ENCODE data around the gene ARHGEF9.
A peak's percentile ranks its signal among the peaks of the same experiment; 100 is the strongest.

The ARHGEF9 gene

DNA sequence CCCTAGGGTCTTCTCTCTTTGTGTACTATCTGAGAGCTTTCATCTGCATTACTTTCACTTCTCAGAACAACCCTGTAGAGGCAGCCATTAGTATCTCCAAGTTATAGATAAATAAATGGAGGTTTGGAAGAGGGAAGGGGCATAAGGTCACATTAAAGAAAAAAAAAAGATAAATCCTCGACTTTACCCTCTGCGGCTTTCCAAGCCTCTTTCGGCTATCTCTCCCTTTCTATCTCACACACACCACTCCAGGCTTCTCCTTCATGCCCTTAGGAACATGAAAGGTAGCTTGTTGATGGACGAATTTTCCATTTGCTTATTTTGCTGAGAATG, 660 bp upstream of the ARHGEF9 start:
- DNase-seq (ENCODE audit: low read depth): no peak
- TF ChIP-seq CTCF (conservative IDR thresholded peaks at IDR 0.05; ENCODE audit: control insufficient read depth, insufficient read depth, low read depth, low read length): no peak
- no peak overlapping the region for H3K4me3 ChIP-seq (ENCODE audit: control insufficient read depth, low read depth, low read length)

- DNase-seq (ENCODE audit: low read depth): no peak
- no peak for TF ChIP-seq CTCF (conservative IDR thresholded peaks at IDR 0.05; ENCODE audit: control insufficient read depth, insufficient read depth, low read depth, low read length)
- peak overlapping the region; percentile 20 for H3K4me3 ChIP-seq (ENCODE audit: control insufficient read depth, low read depth, low read length)
Observed at GRCh38 chrX:63784346-63784901, 590 bp downstream of the ARHGEF9 start.

DNA sequence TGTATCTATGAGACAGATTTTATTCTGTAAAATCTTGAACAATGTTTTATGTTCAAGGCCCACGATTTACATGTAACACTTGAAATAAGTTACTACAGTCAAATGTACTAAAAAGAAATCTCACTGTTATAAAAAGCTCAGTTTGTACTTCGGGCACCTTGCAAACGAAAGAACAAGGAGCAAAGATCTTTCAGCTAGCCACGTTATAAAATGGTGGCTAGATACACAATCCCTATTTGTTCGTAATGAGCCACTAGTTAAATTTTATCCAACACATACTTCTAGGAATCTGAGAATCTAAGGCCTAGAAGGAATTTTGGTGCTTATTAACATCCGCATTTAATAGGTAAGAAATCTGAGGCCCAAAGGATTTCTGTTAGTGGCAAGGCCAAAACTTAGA, 2.5 kb downstream of the ARHGEF9 start:
- no peak for DNase-seq (ENCODE audit: low read depth)
- TF ChIP-seq CTCF (conservative IDR thresholded peaks at IDR 0.05; ENCODE audit: control insufficient read depth, insufficient read depth, low read depth, low read length): no peak

DNA sequence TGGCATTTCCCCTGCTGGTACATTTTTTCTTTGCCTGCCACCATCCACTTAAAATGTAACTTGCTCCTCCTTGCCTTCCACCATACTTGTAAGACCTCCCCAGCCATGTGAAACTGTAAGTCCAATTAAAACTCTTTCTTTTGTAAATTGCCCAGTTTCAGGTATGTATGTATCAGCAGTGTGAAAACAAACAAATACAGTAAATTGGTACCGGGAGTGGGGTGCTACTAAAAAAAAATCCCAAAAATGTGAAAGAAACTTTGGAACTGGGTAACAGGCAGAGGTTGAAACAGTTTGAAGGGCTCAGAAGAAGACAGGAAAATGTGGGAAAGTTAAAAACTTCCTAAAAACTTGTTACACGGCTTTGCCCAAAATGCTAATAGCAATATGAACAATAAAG, 16.3 kb downstream of the ARHGEF9 start:
- TF ChIP-seq CTCF (conservative IDR thresholded peaks at IDR 0.05; ENCODE audit: control insufficient read depth, insufficient read depth, low read depth, low read length): no peak
- DNase-seq (ENCODE audit: low read depth): no peak
- no peak overlapping the region for H3K4me3 ChIP-seq (ENCODE audit: control insufficient read depth, low read depth, low read length)

More for the DNA sequence above, 2.5 kb downstream of the ARHGEF9 start:
- no peak overlapping the region for H3K4me3 ChIP-seq (ENCODE audit: control insufficient read depth, low read depth, low read length)

GRCh38 chrX:63765712-63766111, 19.3 kb downstream of the ARHGEF9 start:
- no peak for DNase-seq (ENCODE audit: low read depth)
- no peak overlapping the region for H3K4me3 ChIP-seq (ENCODE audit: control insufficient read depth, low read depth, low read length)
- TF ChIP-seq CTCF (conservative IDR thresholded peaks at IDR 0.05; ENCODE audit: control insufficient read depth, insufficient read depth, low read depth, low read length): no peak

GRCh38 chrX:63764946-63765345, 20.1 kb downstream of the ARHGEF9 start:
- peak; percentile 49 for DNase-seq (ENCODE audit: low read depth)
- H3K4me3 ChIP-seq (ENCODE audit: control insufficient read depth, low read depth, low read length): no peak overlapping the region
- TF ChIP-seq CTCF (conservative IDR thresholded peaks at IDR 0.05; ENCODE audit: control insufficient read depth, insufficient read depth, low read depth, low read length): no peak

GRCh38 chrX:63761639-63762038, 23.4 kb downstream of the ARHGEF9 start:
- TF ChIP-seq CTCF (conservative IDR thresholded peaks at IDR 0.05; ENCODE audit: control insufficient read depth, insufficient read depth, low read depth, low read length): no peak
- no peak for DNase-seq (ENCODE audit: low read depth)
- no peak overlapping the region for H3K4me3 ChIP-seq (ENCODE audit: control insufficient read depth, low read depth, low read length)

Data from fibroblast of mammary gland (primary cell).